Measurements from ENCODE around the gene SLC40A1.

Gene SLC40A1

GRCh38 chr2:189577121-189577520 is 3.5 kb downstream of the SLC40A1 start:
- Histone ChIP-seq H3K4me3 (peak overlapping the region in 1 of 7 experiments; percentile 0), H3K27ac (peak overlapping the region in 1 of 21 experiments; percentile 27)

GRCh38 chr2:189576396-189576795 is 4.2 kb downstream of the SLC40A1 start:
- Histone ChIP-seq H3K27ac (peak overlapping the region in 1 of 21 experiments; percentile 26), H3K4me3 (no peak overlapping the region)

- H3K4me3 ChIP-seq, result no peak overlapping the region
- peak overlapping the region in 6 of 21 experiments; percentile 21 to 28 (median 22) for H3K27ac ChIP-seq
Measured at GRCh38 chr2:189574793-189575475, 5.7 kb downstream of the SLC40A1 start.

GRCh38 chr2:189570570-189571031 is 10.0 kb downstream of the SLC40A1 start:
- Histone ChIP-seq H3K4me3 (no peak overlapping the region), H3K27ac (peak overlapping the region in 2 of 21 experiments; percentile 5 to 39)

- Histone ChIP-seq H3K4me3 (no peak overlapping the region), H3K27ac (peak overlapping the region in 8 of 21 experiments; percentile 8 to 52 (median 32))
Measured at GRCh38 chr2:189569295-189569910, 11.2 kb downstream of the SLC40A1 start.

GRCh38 chr2:189566046-189566445 is 14.5 kb downstream of the SLC40A1 start:
- H3K4me3 ChIP-seq, result no peak overlapping the region
- H3K27ac ChIP-seq, result no peak overlapping the region

GRCh38 chr2:189561371-189562038 is 19.1 kb downstream of the SLC40A1 start:
- H3K4me3 ChIP-seq, result no peak overlapping the region

GRCh38 chr2:189560273-189560586 is 20.4 kb downstream of the SLC40A1 start:
- no peak overlapping the region for H3K4me3 ChIP-seq
- H3K27ac ChIP-seq, result peak overlapping the region in 2 of 21 experiments; percentile 33 to 39

More at GRCh38 chr2:189561371-189562038, 19.1 kb downstream of the SLC40A1 start:
- no peak overlapping the region for H3K27ac ChIP-seq

GRCh38 chr2:189559579-189560272 is 20.9 kb downstream of the SLC40A1 start:
- Histone ChIP-seq H3K27ac (peak overlapping the region in 3 of 21 experiments; percentile 33 to 48 (median 39)), H3K4me3 (no peak overlapping the region)

- no peak overlapping the region for H3K4me3 ChIP-seq
- H3K27ac ChIP-seq, result no peak overlapping the region
Measured at GRCh38 chr2:189558516-189559272, 21.9 kb downstream of the SLC40A1 start.

GRCh38 chr2:189557373-189557772 is 23.2 kb downstream of the SLC40A1 start:
- no peak overlapping the region for H3K27ac ChIP-seq
- no peak overlapping the region for H3K4me3 ChIP-seq

GRCh38 chr2:189556526-189556925 is 24.1 kb downstream of the SLC40A1 start:
- Histone ChIP-seq H3K4me3 (no peak overlapping the region), H3K27ac (no peak overlapping the region)

GRCh38 chr2:189555232-189555631 is 25.4 kb downstream of the SLC40A1 start:
- Histone ChIP-seq H3K4me3 (no peak overlapping the region), H3K27ac (no peak overlapping the region)

GRCh38 chr2:189553504-189554088 is 27.0 kb downstream of the SLC40A1 start:
- H3K27ac ChIP-seq, result no peak overlapping the region
- no peak overlapping the region for H3K4me3 ChIP-seq

- peak overlapping the region in 1 of 21 experiments; percentile 29 for H3K27ac ChIP-seq
- H3K4me3 ChIP-seq, result no peak overlapping the region
Measured at GRCh38 chr2:189552991-189553404, 27.6 kb downstream of the SLC40A1 start.

GRCh38 chr2:189552334-189552990 is 28.1 kb downstream of the SLC40A1 start:
- Histone ChIP-seq H3K27ac (peak overlapping the region in 2 of 21 experiments; percentile 22 to 29), H3K4me3 (no peak overlapping the region)

- Histone ChIP-seq H3K27ac (peak overlapping the region in 1 of 21 experiments; percentile 5), H3K4me3 (no peak overlapping the region)
Measured at GRCh38 chr2:189551808-189552207, 28.8 kb downstream of the SLC40A1 start.

GRCh38 chr2:189549449-189549832 is 31.1 kb downstream of the SLC40A1 start:
- H3K4me3 ChIP-seq, result no peak overlapping the region
- peak overlapping the region in 2 of 21 experiments; percentile 2 to 39 for H3K27ac ChIP-seq
